ENCODE measurements around the gene SIRT7.

The SIRT7 gene

DNA sequence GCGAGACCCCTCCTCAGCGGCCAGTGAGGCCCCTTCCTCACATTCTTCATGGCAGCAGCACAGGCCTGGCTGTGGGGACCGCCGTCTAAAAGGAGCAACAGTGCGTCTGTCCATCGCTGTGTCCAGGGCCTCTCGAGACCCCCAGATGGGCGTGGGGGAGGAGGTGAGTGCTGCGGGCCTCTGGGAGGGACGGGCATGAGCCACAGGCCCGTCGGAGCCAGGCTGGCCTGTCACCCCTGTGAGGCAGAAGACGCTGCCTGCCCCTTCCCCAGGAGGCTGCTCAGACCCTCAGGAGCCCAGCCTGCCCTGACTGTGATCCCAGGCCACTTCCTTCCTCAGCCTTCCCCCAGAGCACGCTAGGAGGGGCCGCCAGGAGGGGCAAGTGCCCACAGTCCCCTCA, 21.2 kb upstream of the SIRT7 start:
- no peak for DNase-seq
- Histone ChIP-seq H4K8ac (ENCODE audit: low read depth, low read length) (no peak overlapping the region), H2BK120ac (ENCODE audit: insufficient read depth, low read length, poor library complexity) (no peak overlapping the region), H3K4ac (ENCODE audit: low read depth, low read length) (no peak overlapping the region), H2BK12ac (ENCODE audit: low read length) (no peak overlapping the region), H3K14ac (ENCODE audit: low read length) (no peak overlapping the region), H3K79me2 (ENCODE audit: control insufficient read depth, insufficient read depth, low read length, poor library complexity) (peaks cover 4% of the 10 kb centered on the region), H3K23ac (ENCODE audit: low read length) (no peak overlapping the region), H2AK5ac (ENCODE audit: low read length) (no peak overlapping the region), H3K4me2 (ENCODE audit: low read length) (no peak overlapping the region), H3K79me1 (ENCODE audit: low read length) (peaks cover 9% of the 10 kb centered on the region), H3K4me3 (ENCODE audit: low read depth, low read length) (no peak overlapping the region), H3K36me3 (ENCODE audit: control insufficient read depth in 1 of 2, insufficient read depth in 2 of 2, low read length in 2 of 2) (peaks cover 4 to 7% of the 10 kb centered on the region in 2 experiments), H4K91ac (ENCODE audit: low read depth, low read length) (no peak overlapping the region), H4K12ac (ENCODE audit: low read depth, low read length) (no peak overlapping the region), H3K27me3 (ENCODE audit: insufficient read depth, low read length) (no peaks in the 10 kb centered on the region), H2BK5ac (ENCODE audit: low read depth, low read length, poor library complexity) (no peak overlapping the region), H3K9me3 (ENCODE audit: insufficient read depth, low read depth, low read length) (no peaks in the 10 kb centered on the region), H3K4me1 (ENCODE audit: control insufficient read depth in 1 of 2, insufficient read depth in 2 of 2, low read length in 2 of 2) (peaks cover 6 to 9% of the 10 kb centered on the region in 2 experiments), H3K27ac (ENCODE audit: low read depth, low read length) (no peak overlapping the region), H3K9ac (ENCODE audit: low read length) (no peak overlapping the region), H3K18ac (ENCODE audit: low read length) (no peak overlapping the region), H2AFZ (ENCODE audit: insufficient read depth, low read length, poor library complexity) (no peak overlapping the region)
- no CpG with 5 or more reads among the region's 15 CpGs for WGBS (ENCODE audit: extremely low coverage, insufficient coverage, insufficient read length)

DNA sequence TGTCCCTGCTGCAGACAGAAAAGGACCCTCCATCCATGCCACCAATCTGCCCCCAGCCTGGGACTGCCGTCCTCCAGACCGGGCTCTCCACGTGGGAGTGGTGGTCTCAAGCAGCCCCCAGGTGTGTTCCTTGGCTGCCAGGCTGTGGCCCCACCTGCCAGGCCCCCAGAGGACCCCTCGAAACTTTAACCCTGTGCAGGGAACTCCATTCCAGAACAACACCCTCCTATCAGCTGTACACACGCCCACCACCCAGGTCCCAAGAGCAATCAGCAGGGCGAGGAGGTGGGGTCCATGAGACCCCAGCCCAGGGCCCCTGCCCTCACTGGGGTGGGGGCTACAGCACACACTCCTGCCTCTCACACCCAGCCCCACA, 17.7 kb upstream of the SIRT7 start:
- H3K27ac ChIP-seq (ENCODE audit: low read depth, low read length) = no peak overlapping the region
- H3K14ac ChIP-seq (ENCODE audit: low read length) = no peak overlapping the region
- no peak for DNase-seq
- no peak overlapping the region for H2BK12ac ChIP-seq (ENCODE audit: low read length)
- no peak overlapping the region for H3K4ac ChIP-seq (ENCODE audit: low read depth, low read length)
- no peak overlapping the region for H3K4me3 ChIP-seq (ENCODE audit: low read depth, low read length)
- H2AK5ac ChIP-seq (ENCODE audit: low read length) = no peak overlapping the region
- no peak overlapping the region for H2AFZ ChIP-seq (ENCODE audit: insufficient read depth, low read length, poor library complexity)
- H3K79me2 ChIP-seq (ENCODE audit: control insufficient read depth, insufficient read depth, low read length, poor library complexity) = peaks cover 4% of the 10 kb centered on the region
- peaks cover 9% of the 10 kb centered on the region for H3K79me1 ChIP-seq (ENCODE audit: low read length)
- peaks cover 4 to 10% of the 10 kb centered on the region in 2 experiments for H3K36me3 ChIP-seq (ENCODE audit: control insufficient read depth in 1 of 2, insufficient read depth in 2 of 2, low read length in 2 of 2)
- H2BK120ac ChIP-seq (ENCODE audit: insufficient read depth, low read length, poor library complexity) = no peak overlapping the region
- no peak overlapping the region for H4K91ac ChIP-seq (ENCODE audit: low read depth, low read length)
- no peaks in the 10 kb centered on the region for H3K27me3 ChIP-seq (ENCODE audit: insufficient read depth, low read length)
- H3K4me1 ChIP-seq (ENCODE audit: control insufficient read depth in 1 of 2, insufficient read depth in 2 of 2, low read length in 2 of 2) = peaks cover 6 to 9% of the 10 kb centered on the region in 2 experiments
- H4K12ac ChIP-seq (ENCODE audit: low read depth, low read length) = no peak overlapping the region
- H3K23ac ChIP-seq (ENCODE audit: low read length) = no peak overlapping the region
- no CpG with 5 or more reads among the region's 6 CpGs for WGBS (ENCODE audit: extremely low coverage, insufficient coverage, insufficient read length)
- no peak overlapping the region for H2BK5ac ChIP-seq (ENCODE audit: low read depth, low read length, poor library complexity)
- H4K8ac ChIP-seq (ENCODE audit: low read depth, low read length) = no peak overlapping the region
- no peaks in the 10 kb centered on the region for H3K9me3 ChIP-seq (ENCODE audit: insufficient read depth, low read depth, low read length)
- no peak overlapping the region for H3K18ac ChIP-seq (ENCODE audit: low read length)
- H3K9ac ChIP-seq (ENCODE audit: low read length) = no peak overlapping the region
- H3K4me2 ChIP-seq (ENCODE audit: low read length) = peak overlapping the region; percentile 18

DNA sequence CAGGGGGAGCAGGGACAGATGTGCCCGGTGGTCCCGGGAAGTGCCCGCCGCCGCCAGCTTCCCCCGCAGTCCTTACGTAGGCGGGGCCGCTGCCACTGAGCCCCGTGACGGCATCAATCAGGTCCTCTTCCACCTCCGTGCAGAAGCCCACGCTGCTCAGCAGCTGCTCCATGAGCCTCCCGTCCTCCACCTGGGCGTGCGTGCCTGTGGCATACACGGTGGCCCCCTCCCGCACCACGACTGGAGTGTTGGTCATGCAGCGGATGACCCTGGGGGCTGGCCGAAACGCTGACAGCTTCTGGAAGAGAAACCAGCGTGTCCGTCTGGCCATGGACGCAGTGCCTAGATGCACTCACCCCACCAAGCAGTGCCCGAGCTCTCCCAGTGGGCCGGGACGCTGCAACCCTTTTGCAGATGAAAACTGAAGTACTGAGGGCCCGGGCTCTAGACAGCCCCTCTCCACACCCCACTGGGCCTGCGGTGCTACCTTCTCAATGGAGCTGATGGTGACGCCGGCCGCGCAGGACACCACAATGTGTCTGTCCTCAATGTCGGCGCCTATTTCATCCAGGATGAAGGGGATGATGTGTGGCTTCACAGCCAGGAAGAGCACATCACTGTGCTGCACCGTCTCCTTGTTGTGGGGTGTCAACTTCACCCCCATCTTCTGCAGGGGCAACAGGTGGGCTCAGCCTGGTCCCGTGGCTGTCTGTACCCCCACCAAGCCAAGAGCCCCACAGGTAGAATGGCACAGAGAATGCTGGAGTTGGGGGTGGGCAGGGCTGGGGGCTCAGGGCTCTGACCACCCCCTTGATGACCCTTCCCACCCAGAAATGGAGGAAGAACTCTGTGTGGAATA, 17.1 kb upstream of the SIRT7 start:
- Histone ChIP-seq H3K4me3 (ENCODE audit: low read depth, low read length) (no peak overlapping the region), H4K91ac (ENCODE audit: low read depth, low read length) (no peak overlapping the region), H3K4ac (ENCODE audit: low read depth, low read length) (no peak overlapping the region), H3K9ac (ENCODE audit: low read length) (no peak overlapping the region), H3K27ac (ENCODE audit: low read depth, low read length) (no peak overlapping the region), H3K27me3 (ENCODE audit: insufficient read depth, low read length) (no peaks in the 10 kb centered on the region), H4K8ac (ENCODE audit: low read depth, low read length) (no peak overlapping the region), H3K79me2 (ENCODE audit: control insufficient read depth, insufficient read depth, low read length, poor library complexity) (peaks cover 4% of the 10 kb centered on the region), H2BK12ac (ENCODE audit: low read length) (no peak overlapping the region), H2AK5ac (ENCODE audit: low read length) (no peak overlapping the region), H4K12ac (ENCODE audit: low read depth, low read length) (no peak overlapping the region), H3K4me1 (ENCODE audit: control insufficient read depth in 1 of 2, insufficient read depth in 2 of 2, low read length in 2 of 2) (peaks cover 6 to 9% of the 10 kb centered on the region in 2 experiments), H3K23ac (ENCODE audit: low read length) (no peak overlapping the region), H2AFZ (ENCODE audit: insufficient read depth, low read length, poor library complexity) (no peak overlapping the region), H3K14ac (ENCODE audit: low read length) (no peak overlapping the region), H3K36me3 (ENCODE audit: control insufficient read depth in 1 of 2, insufficient read depth in 2 of 2, low read length in 2 of 2) (peaks cover 4 to 10% of the 10 kb centered on the region in 2 experiments), H3K18ac (ENCODE audit: low read length) (no peak overlapping the region), H3K9me3 (ENCODE audit: insufficient read depth, low read depth, low read length) (no peaks in the 10 kb centered on the region), H2BK120ac (ENCODE audit: insufficient read depth, low read length, poor library complexity) (no peak overlapping the region), H2BK5ac (ENCODE audit: low read depth, low read length, poor library complexity) (no peak overlapping the region), H3K79me1 (ENCODE audit: low read length) (peaks cover 9% of the 10 kb centered on the region), H3K4me2 (ENCODE audit: low read length) (no peak overlapping the region)
- WGBS (ENCODE audit: extremely low coverage, insufficient coverage, insufficient read length) = no CpG with 5 or more reads among the region's 38 CpGs
- no peak for DNase-seq

DNA sequence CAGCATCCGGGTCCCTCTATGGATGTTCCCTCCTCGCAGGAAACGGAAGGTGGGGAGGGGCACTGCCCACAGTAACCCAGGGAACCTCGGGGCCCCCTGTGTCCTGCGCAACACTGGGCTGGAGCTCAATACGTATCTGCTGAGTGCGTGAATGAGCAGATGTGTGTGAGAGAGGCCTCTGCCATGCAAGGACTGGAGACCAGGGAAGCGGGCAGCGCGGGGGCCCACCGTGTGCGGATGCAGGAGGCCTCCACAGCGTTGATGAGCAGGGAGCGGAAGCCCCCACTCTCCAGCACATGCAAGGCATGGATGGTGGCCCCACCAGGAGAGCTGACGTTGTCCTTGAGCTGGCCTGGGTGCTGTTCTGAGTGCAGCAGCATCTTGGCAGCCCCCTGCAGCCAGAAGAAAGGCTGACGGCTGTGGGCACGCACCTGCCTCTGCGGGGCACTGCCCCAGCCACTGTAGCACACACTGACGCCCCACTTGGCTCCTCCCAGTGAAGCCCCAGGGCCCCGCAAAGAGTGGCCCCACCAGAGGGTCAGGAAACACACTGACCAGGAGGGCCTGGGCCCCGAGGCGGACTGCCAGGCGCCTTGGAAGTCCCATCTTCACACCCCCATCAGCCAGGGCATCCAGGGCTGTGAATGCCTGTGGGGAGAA, 16.3 kb upstream of the SIRT7 start:
- Histone ChIP-seq H2BK5ac (ENCODE audit: low read depth, low read length, poor library complexity) (no peak overlapping the region), H3K79me1 (ENCODE audit: low read length) (peaks cover 9% of the 10 kb centered on the region), H4K91ac (ENCODE audit: low read depth, low read length) (no peak overlapping the region), H3K36me3 (ENCODE audit: control insufficient read depth in 1 of 2, insufficient read depth in 2 of 2, low read length in 2 of 2) (peaks cover 4 to 10% of the 10 kb centered on the region in 2 experiments), H2BK12ac (ENCODE audit: low read length) (no peak overlapping the region), H3K27ac (ENCODE audit: low read depth, low read length) (no peak overlapping the region), H3K4me1 (ENCODE audit: control insufficient read depth in 1 of 2, insufficient read depth in 2 of 2, low read length in 2 of 2) (peaks cover 6 to 9% of the 10 kb centered on the region in 2 experiments), H3K23ac (ENCODE audit: low read length) (no peak overlapping the region), H3K4me2 (ENCODE audit: low read length) (no peak overlapping the region), H4K12ac (ENCODE audit: low read depth, low read length) (no peak overlapping the region), H3K27me3 (ENCODE audit: insufficient read depth, low read length) (no peaks in the 10 kb centered on the region), H4K8ac (ENCODE audit: low read depth, low read length) (no peak overlapping the region), H3K79me2 (ENCODE audit: control insufficient read depth, insufficient read depth, low read length, poor library complexity) (peaks cover 4% of the 10 kb centered on the region), H3K14ac (ENCODE audit: low read length) (no peak overlapping the region), H3K4ac (ENCODE audit: low read depth, low read length) (no peak overlapping the region), H2AFZ (ENCODE audit: insufficient read depth, low read length, poor library complexity) (no peak overlapping the region), H3K4me3 (ENCODE audit: low read depth, low read length) (no peak overlapping the region), H3K18ac (ENCODE audit: low read length) (no peak overlapping the region), H2AK5ac (ENCODE audit: low read length) (no peak overlapping the region), H3K9ac (ENCODE audit: low read length) (no peak overlapping the region), H2BK120ac (ENCODE audit: insufficient read depth, low read length, poor library complexity) (no peak overlapping the region), H3K9me3 (ENCODE audit: insufficient read depth, low read depth, low read length) (no peaks in the 10 kb centered on the region)
- no CpG with 5 or more reads among the region's 23 CpGs for WGBS (ENCODE audit: extremely low coverage, insufficient coverage, insufficient read length)
- no peak for DNase-seq
